Measurements from ENCODE around the gene S100P. TPM values are rescaled to one million over a fixed set of nuclear protein-coding genes. Genes with fewer than 3 reads are reported as not detected.
"Not testable (repeated sequence)": the region's sequence is repeated elsewhere in the genome, so short reads cannot be mapped to it uniquely, and the experiment has no call there.

The S100P gene
- total RNA-seq, 1 donor from 2014 or later, result 26.0 TPM

GRCh38 chr4:6724421-6725111 lies 30.9 kb downstream of the S100P start:
- no peak for DNase-seq

- DNase-seq, result not testable (repeated sequence)
These were observed 31.8 kb downstream of the S100P start for GRCh38 chr4:6725427-6725961.

DNA sequence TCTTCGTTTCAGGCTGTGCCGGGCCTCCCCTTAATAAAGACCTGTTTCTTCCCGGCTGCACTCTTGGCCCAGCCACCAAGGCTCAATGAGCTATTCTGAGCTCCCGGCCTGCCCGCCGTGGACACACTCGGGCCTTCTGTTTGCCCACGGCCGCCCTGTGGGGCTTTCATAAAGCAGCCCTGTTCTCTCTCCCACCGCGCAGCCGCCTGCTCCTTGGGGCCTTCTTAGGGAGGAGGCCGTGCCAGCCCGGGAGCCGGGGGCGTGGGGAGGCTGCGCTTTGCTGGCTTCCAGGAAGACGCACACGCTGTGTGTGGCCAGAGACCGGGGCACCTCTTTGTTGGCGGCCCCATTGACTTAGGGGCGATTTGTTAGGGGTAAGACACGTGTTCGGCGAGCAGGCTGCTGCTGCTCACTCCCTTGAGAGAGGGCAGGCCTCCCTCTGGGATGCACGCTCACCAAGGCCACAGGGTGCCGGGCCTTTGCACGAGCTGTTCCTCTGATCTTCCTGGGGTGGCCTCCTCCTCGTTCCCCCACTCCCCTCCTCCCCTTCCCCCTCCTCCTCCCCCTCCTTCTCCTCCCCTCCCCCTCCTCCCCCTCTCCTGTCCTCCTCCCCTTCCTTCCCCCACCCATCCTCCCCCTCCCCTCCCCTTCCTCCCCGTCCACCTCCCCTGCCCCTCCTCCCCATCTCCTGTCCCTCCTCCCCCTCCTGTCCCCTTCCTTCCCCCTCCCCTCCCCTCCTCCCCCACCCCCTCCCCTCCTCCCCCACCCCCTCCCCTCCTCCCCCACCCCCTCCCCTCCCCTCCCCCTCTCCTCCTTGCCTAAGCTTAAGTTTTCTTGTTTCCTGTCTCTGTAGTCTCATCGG lies 33.6 kb downstream of the S100P start:
- DNase-seq, result no peak

DNA sequence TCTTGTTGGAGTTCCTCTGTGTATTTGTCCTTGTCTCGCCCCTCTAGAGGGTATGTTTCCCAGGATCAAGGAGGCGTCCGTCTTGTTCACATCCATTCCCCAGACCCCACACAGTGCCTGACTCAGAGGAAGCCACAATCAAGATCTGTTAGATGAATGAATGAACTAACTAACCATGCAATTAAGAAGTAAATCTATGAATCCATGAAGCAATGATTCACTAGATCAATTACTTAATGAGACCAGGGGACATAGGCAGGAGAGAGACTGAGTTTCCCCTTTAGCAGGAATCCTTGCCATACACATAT lies 34.2 kb downstream of the S100P start:
- no peak for DNase-seq

DNA sequence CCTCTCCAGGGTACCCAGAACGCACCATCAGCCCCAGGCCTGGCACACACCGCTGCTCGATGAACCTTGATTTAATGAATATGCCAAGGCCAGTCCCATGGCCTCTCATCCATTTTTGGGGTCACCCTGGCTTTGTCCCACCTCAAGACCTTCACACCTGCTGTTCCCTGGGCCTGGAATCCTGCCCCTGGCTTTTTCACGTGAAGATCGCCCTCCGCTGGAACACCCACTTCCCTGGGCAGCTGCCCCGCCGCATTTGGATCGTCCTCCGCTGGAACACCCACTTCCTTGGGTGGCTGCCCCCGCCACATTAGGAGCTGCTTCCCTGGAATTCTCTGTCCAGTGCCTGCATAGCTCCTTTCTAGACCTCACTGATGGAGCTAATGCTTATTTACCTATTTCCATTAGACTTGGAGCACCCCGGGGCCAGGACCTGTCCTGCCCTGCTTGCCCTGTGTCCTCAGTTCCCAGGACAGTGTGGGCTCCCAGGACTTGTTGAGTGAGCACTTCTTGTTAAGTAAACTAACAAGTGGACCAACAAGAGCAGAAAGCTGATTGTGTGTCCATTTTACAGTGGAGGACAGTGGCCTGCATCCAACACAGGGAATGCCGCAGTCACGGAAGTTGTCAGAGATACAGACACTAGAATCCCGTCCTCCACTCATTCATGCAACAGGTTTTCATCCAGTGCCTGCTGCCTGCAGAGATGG lies 34.8 kb downstream of the S100P start:
- DNase-seq, result no peak

DNA sequence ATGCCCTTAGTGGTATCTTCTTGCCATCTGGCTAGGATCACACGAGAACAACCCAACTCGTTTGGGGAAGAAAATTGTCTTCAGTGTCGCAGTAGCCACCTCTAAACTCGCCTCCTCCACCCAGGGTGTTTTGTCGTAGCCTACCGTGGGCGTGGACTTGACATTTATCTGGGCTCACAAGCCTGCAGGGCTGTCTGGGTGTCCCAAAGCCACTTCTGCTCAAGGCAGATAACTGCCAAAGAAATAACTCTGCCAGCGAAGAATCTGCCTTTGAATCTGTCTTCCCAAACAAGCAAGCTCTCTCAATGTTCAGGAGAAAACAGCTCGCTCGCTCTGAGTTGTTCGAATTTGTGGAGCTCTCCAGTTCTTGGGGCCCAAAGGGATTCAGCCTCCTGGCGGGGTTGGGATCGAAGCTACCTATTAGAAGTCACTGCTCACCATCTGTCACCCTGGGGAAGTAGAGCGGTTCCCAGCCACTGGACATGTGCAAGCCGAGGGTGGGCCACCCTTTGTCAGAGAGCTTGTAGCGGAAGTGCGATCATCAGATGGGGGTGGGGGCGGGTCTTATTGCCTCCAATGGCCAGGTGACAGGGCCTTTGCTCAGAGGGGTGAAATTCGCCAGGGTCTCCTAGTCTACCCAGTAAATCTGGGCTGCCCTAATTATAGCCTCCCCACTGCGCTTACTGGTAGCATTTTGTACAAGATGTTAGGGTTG lies 37.1 kb downstream of the S100P start:
- DNase-seq, result no peak

- no peak for DNase-seq
These were observed 37.6 kb downstream of the S100P start for GRCh38 chr4:6731318-6731675.

DNA sequence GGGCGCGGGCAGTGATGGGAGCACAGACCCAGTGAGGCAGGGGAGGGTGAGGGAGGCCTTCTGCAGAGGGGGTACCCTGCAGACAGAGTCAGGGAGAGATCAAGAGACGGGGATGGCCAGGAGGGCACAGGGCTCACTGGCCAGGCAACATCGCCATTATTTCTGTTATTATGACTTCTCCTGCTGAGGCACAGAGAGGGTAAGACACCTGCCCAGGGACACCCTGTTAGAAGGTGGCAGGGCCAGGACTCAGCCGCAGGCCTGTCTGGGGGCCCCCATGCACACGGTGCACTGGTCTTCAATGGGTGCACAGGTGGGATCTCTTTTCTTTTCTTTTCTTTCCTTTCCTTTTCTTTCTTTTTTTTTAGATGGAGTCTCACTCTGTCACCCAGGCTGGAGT lies 38.1 kb downstream of the S100P start:
- DNase-seq, result no peak

GRCh38 chr4:6732441-6733357 lies 39.0 kb downstream of the S100P start:
- DNase-seq, result no peak

GRCh38 chr4:6733358-6734164 lies 39.9 kb downstream of the S100P start:
- no peak for DNase-seq

DNA sequence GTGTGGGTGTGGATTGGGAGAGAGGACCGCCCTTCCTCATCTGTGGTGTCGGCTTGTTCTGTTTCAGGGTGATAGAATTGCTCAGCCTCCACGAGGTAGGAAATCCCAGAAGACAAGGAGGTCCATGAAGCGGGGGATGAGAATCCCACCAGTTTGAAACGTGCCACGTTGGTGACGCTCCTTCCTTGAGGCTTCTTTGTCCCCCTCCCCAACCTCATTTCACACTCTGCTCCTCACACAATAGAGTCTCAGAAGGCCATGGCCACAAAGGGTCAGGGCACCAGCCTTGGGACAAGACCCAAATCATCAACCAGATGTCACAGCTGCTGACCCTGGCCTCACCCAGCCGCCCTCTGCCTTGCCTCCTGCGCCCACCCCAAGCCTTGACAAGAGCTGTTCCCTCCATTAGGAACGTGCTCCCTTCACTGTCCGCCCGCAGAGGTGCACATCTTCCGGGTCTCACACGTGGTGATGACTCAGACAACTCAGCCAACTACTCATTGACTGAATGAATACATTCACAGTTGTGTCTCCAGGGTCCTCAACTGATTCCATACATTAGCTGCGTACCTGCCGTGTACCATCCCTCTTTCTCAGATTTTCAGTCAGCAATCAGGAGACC lies 40.6 kb downstream of the S100P start:
- DNase-seq, result no peak

DNA sequence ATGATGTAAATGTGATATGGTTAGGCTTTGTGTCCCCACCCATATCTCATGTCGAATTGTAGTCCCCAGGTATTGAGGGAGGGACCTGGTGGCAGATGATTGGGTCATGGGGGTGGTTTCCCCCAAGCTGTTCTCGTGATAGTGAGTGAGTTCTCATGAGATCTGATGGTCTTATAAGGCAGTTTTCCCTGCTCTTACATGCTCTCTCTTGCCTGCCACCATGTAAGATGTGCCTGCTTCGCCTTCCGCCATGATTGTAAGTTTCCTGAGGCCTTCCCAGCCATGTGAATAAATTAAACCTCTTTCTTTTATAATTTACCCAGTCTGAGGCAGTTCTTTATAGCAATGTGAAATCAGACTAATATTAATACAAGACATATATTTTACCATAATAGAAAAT lies 46.2 kb downstream of the S100P start:
- no peak for DNase-seq

GRCh38 chr4:6740347-6740746 lies 46.7 kb downstream of the S100P start:
- DNase-seq, result no peak

DNA sequence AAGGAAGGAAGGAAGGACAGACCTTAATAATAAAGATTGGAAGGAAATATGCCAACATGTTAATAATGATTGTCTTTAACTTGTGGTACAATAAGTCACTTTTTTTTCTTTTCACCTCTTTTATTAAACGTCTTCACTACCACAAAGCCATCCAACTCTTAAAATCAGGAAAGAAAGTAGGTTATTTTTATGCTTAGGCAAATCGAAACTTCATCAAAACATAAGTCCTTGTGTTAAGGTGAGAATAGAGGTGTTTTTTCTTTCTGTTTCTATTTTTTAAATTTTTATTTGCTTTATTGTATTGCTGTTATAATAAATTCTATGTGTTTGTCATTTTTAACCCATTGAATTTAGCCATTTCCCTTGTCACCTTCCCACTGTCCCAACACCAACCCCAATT lies 48.8 kb downstream of the S100P start:
- no peak for DNase-seq

DNA sequence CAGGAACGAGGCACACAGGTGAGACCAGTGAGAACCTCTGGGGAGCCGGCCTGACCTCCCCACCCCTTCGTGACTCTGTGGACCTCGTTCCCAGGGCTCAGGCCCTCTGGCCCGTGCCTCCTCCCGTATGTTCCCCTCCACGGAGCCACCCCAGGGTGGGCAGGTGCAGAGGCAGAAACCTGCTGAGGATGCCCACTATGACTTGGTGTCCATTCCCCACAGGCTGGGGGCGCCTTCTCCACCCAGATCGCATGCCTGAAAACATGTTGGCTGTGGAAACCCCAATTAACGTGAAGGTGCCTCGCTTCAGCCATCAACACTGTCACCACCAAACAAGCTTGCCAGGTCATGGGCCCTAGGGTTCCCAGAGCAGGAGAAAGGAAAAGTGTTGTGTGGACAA lies 49.3 kb downstream of the S100P start:
- no peak for DNase-seq

Other genes starting within 250 kb of the S100P start
- 3.0 TPM for gene PPP2R2C, start 221.3 kb upstream of the S100P start, total RNA-seq
- 5.2 TPM for gene MAN2B2, start 118.7 kb upstream of the S100P start, total RNA-seq
- 99.1 TPM for gene MRFAP1, start 53.2 kb upstream of the S100P start, total RNA-seq
- gene MRFAP1L1, start 16.0 kb downstream of the S100P start, total RNA-seq, result 53.5 TPM
- gene BLOC1S4, start 22.3 kb downstream of the S100P start, total RNA-seq, result 6.5 TPM
- gene KIAA0232, start 88.8 kb downstream of the S100P start, total RNA-seq, result 26.8 TPM
- gene TBC1D14, start 215.9 kb downstream of the S100P start, total RNA-seq, result 35.0 TPM